Dedifferentiated amniotic fluid mesenchymal stem cell (primary cell): ENCODE data around the gene CENPC.
"Not testable (repeated sequence)": the region's sequence is repeated elsewhere in the genome, so short reads cannot be mapped to it uniquely, and the experiment has no call there.

Experiments
- DNase-seq: peaks from one replicate; pipeline ENCODE4 v3.0.0-alpha.2; 2016; ENCODE audit errors: extremely low spot score

Gene CENPC

GRCh38 chr4:67550451-67550850 lies 5.1 kb upstream of the CENPC start:
- no peak for DNase-seq

- no peak for DNase-seq
Observed at GRCh38 chr4:67549123-67549522, 3.8 kb upstream of the CENPC start.

DNA sequence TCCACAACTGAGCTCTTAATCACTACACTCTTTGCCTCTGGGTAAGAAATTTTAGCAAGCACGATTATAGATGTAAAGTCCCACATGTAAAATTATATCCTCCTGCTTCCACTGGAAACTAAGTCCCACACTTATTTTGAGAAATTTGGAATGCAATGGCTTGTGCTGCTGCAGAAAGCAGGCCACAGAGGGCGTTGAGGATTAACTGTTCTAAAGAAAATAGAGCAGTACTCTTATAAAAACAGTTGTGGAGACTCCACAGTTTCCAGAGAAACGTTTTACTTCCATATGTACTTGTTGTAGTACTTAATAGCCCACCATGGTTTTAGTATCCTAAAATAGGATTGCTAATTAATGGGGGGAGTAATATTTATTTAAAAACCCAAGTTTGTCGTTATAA lies 1.7 kb upstream of the CENPC start:
- DNase-seq: no peak

GRCh38 chr4:67546004-67546356 lies 677 bp upstream of the CENPC start:
- DNase-seq: no peak

GRCh38 chr4:67542076-67542475 lies 3.2 kb downstream of the CENPC start:
- DNase-seq: no peak

- no peak for DNase-seq
Observed at GRCh38 chr4:67539830-67540229, 5.5 kb downstream of the CENPC start.

DNA sequence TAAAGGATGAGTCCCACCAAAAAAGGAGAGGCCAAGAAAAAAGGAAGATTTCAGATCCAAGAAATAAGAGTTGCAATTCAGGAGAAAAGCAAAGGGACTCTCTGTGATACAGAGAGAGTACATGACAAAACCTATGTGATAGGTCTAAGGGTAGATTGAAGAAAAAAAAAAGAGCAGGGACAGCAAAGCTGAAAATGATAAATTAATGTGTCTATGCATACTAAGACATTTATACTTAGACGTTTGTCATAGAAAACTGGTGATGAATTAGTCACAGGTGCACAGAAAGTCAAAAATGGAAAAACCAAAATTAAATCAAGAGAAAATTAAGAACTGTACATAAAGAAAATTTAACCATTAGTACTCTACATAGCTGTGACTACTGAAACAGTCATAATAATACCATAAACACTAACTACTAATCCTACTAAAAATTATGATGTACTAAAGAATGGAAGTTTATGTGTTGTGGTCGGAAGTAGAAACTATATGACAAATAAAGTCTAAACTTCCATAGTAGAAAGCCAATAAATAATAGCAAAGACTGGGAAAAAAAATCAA lies 9.9 kb downstream of the CENPC start:
- no peak for DNase-seq

DNA sequence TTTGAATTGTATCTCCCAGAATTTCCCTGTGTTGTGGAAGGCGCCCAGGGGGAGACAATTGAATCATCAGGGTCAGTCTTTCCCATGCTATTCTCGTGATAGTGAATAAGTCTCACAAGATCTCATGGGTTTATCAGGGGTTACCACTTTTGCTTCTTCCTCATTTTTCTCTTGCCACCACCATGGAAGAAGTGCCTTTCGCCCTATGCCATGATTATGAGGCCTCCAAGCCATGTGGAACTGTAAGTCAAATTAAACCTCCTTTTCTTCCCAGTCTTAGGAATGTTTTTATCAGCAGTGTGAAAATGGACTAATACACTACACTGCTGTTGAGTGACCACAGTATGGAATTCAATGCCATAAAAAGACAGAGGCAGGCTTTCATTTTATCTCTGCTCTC lies 12.2 kb downstream of the CENPC start:
- no peak for DNase-seq

DNA sequence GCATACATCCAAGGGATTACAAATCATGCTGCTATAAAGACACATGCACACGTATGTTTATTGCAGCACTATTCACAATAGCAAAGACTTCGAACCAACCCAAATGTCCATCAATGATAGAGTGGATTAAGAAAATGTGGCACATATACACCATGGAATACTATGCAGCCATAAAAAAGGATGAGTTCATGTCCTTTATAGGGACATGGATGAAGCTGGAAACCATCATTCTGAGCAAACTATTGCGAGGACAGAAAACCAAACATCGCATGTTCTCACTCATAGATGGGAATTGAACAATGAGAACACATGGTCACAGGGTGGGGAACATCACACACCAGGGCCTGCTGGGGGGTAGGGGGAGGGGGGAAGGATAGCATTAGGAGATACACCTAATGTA lies 12.9 kb downstream of the CENPC start:
- DNase-seq: not testable (repeated sequence)

DNA sequence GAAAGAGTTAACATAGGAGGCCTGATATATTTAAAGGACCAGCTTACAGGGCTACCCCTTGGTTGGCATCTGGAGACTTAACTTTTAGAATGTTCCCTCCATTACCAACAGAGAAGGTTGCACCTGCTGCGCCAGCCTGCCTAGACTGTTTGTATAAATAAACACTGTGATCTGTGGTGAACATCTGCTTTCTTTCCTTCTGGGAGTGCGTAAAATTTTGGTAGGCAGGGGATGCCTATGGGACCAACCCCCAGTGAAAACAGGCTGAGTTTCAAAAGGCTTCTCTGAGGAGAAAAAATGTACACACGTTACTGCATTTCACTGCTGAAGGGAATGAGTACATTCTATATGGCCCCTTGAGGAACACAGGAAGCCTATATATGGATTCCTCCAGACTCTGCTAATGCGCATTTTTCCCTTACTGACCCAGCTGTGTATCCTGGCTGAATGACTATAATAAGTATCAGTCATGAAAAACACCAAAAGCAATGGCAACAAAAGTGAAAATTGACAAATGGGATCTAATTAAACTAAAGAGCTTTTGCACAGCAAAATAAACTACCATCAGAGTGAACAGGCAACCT lies 13.8 kb downstream of the CENPC start:
- no peak for DNase-seq

- not testable (repeated sequence) for DNase-seq
Observed at GRCh38 chr4:67524140-67524539, 21.2 kb downstream of the CENPC start.

DNA sequence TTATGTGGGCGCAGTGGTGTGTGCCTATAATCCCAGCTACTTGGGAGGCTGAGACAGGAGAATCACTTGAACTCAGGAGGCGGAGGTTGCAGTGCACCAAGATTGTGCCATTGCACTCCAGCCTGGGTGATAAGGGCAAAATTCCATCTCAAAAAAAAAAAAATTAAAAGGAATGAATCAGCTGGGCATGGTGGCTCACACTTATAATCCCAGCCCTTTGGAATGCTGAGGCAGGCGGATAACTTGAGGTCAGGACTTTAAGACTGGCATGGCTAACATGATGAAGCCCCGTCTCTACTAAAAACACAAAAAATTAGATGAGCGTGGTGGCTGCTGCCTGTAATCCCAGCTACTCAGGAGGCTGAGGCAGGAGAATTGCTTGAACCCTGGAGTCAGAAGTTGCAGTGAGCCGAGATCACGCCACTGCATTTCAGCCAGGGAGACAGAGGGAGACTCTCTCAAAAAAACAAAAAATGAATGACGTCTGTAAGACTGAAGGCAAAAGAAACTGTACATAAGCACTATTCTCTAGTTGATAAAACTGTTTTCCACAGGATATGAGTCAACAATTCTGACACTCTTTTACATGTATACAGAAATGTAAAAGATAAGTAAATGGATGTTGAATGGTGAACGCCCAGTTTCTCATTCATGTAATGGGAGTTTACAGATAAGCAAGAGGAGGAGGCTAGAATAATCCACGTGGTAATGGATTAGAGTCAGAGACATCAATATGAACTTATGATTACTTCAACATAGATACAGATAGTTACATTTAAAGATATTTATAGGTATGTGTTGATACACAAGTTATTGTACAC lies 22.2 kb downstream of the CENPC start:
- no peak for DNase-seq

GRCh38 chr4:67522230-67522629 lies 23.1 kb downstream of the CENPC start:
- DNase-seq: no peak

DNA sequence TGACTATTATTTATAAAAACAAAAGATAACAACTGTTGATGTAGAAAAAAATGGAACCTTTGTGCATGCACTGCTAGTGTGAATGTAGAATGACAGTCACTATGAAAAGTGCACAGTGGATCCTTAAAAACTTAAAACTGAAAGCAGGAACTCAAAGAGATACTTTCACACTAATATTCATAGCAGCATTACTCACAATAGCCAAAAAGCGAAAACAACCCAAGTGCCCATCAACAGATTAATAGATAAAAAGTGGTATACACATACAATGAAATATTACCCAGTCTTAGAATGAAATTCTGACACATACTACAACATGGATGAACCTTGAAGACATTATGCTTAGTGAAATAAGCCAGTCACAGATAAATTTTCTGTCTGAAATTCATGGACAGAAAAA lies 23.8 kb downstream of the CENPC start:
- DNase-seq: no peak

DNA sequence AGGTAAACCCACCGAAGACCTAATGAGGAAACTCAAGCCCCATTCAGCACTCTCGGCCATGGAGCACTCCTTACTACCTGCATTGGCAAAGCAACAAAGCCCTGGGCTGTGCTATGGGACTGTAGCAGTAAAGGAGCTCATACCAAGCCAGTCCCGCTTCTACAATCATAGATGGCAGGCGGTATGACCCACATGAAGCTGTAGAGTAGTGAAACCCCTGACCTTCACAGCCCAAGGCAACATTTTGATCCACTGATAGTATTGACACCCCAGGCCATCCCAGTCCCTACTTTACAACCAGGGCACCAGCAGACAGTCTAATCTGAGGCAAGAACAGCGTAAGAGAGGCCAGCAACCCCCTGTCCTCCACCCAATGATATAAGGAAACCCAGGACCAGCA lies 25.2 kb downstream of the CENPC start:
- DNase-seq: no peak

DNA sequence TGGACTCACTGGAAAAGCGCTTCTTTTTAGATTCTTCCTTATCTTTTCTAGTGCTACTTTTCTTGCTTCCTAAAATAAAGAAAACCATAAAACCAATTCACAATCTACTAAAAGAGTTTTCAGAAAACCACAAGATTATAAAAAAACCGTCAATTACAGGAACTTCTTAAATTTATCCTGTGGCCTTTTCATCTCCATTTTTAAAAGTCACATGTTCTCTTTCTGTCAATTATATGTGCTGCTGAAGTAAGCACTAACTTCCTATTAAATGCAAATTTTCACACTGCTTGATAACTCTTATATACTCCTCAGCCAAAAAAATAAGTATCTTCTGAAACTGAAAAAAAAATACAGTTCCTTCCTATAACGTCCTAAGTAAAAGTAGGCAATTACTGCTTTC lies 32.8 kb downstream of the CENPC start:
- DNase-seq: no peak

DNA sequence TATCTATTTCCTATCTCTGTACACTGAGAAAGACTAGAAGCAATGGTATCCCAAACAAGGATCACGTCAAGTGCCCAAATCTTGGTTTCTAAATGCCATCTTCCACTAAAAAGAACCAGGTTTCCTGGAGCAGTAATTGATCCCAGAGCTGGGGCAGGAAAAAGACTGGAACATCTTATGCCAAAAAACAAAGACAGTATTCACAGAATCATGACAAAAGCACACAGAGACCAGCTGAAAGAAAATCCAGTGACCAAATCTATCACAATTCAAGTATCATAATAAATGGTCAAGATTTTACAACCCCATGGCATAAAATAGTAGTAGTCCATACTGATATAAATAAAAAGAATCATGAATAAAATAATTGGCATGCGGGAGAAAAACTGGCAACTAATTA lies 44.9 kb downstream of the CENPC start:
- DNase-seq: no peak

DNA sequence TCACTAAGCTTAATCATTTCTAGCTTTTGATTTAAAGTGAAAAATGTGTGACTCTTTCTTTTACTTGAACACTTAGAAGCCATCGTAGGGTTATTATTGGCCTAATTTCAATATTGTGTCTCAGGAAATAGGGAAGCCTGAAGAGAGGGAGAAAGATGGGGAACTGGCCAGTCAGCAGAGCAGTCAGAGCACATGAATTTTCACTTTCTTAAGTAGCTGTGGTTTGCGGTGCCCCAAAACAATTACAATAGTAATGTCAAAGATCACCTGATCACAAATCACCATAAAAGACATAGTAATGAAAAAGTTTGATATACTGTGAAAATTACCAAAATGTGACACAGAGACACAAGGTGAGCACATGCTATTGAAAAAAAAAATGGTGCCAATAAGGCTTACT lies 45.5 kb downstream of the CENPC start:
- no peak for DNase-seq

DNA sequence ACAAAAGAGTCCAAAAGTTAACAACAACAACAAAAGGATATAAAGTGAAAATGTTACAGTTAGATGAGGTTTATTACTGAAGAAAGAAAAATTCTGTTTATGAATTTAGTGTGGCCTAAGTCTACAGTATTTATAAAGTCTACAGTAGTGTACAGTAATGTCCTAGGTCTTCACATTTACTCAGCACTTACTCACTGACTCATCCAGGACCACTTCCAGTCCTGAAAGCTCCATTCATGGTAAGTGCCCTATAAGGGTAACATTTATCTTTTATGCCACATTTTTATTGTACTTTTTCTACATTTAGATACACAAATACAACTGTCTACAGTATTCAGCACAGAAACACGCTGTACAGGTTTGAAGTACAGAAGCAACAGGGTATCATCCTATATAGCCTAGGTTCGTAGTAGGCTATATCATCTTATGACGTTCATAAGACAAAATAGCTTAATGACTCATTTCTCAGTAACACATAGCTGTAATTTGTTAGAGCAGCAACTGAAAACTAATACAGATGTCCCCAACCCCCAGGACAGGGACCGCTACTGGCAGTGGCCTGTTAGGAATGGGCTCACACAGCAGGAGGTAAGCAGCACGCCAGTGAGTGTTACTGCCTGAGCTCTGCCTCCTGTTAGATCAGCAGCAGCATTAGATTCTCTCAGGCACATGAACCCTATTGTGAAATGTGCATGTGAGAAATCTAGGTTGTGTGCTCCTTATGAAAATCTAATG lies 61.3 kb downstream of the CENPC start:
- no peak for DNase-seq

- DNase-seq: no peak
Observed at GRCh38 chr4:67480810-67481209, 64.5 kb downstream of the CENPC start.

DNA sequence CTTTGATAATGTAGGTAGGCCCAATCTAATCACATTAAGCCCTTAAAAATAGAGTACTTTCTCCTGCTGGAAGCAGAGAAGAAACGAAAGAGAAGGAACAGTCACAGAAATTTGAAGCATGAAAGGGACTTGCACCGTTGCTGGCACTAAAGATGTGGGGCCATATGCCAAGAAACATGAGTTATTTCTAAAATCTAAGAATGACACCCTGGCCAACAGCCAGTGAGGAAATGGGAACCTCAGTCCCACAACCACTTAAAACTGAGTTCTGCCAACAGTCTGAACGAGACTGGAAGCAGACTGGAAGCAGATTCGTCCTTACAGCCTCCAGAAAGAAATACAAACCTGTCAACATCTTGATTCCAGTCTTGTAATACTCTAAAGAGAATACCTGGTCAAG lies 70.1 kb downstream of the CENPC start:
- DNase-seq: no peak

DNA sequence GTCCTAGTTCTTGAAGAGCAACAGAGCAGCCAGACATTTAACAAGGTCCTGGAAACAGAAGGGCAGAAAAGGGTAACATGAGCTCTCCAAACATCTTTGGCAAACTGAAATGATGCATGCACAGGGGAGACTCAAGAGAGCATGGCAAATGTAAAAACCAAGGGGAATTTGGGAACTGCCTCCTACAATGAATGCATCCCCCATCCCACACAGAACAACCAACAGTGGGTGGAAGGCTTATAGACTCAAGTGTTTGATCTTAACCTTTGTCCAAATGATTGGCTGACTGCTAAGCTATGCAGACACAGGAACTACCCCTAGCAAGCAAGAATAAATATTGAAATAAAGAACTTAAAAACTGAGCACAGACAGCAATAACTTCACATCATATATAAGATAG lies 74.4 kb downstream of the CENPC start:
- no peak for DNase-seq

GRCh38 chr4:67468830-67469229 lies 76.5 kb downstream of the CENPC start:
- no peak for DNase-seq
